GM03348 (cell line): ENCODE results near the gene CPSF6.
A peak's percentile ranks its signal among the peaks of the same experiment; 100 is the strongest.
"Not testable (repeated sequence)": the region's sequence is repeated elsewhere in the genome, so short reads cannot be mapped to it uniquely, and the experiment has no call there.

Experiments used
- DNase-seq: peaks from one replicate; pipeline ENCODE4 v3.0.0; 2012; ENCODE audit warnings: low spot score

CPSF6 gene

DNA sequence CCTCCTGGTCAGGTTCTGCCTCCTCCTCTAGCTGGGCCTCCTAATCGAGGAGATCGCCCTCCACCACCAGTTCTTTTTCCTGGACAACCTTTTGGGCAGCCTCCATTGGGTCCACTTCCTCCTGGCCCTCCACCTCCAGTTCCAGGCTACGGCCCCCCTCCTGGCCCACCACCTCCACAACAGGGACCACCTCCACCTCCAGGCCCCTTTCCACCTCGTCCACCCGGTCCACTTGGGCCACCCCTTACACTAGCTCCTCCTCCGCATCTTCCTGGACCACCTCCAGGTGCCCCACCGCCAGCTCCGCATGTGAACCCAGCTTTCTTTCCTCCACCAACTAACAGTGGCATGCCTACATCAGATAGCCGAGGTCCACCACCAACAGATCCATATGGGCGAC is 19.3 kb downstream of the CPSF6 start:
- DNase-seq = no peak

DNA sequence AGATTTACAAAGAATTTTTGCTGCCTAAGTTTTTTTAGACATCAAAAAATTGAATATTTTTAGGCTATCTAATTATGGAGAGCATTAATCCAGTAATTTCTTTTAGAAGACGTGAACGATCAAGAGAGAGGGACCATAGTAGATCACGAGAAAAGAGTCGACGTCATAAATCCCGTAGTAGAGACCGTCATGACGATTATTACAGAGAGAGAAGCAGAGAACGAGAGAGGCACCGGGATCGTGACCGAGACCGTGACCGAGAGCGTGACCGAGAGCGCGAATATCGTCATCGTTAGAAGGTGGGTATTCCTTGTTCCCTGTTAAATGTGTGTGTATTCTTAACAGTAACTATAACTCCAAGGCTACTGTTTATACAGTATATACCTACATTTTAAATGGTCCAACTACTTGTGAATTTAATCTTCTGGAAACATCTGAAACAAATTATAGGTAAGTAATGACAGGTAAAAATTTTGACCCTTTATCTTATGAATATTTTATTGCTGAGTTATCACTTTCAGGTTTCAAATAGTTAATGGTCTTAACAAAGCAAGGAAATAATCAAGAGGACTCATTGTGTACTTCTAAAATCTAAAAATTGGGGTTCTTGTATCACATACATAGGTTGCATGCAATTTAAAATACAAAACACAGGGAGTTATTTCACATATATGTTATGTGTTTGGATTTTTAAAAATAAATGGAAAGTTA is 23.1 kb downstream of the CPSF6 start:
- DNase-seq = no peak

DNA sequence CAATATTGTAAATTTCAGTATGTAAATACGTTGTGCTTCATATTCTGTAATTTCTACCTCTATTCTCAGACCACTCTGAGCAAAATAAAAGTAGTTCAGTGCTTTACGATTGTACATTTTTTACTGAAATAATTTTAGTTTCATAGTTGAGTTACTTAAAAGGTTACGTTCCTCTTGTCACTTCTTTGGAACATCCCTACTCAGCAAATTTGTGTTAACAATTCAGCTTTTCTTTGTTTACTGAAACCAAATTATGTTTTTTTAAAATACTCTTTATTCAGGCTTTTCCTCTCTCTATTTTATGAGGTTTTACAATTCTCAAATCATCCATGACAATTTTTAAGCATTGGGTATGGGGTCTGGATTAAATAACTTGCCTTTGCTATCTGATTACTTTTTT is 25.8 kb downstream of the CPSF6 start:
- no peak for DNase-seq

DNA sequence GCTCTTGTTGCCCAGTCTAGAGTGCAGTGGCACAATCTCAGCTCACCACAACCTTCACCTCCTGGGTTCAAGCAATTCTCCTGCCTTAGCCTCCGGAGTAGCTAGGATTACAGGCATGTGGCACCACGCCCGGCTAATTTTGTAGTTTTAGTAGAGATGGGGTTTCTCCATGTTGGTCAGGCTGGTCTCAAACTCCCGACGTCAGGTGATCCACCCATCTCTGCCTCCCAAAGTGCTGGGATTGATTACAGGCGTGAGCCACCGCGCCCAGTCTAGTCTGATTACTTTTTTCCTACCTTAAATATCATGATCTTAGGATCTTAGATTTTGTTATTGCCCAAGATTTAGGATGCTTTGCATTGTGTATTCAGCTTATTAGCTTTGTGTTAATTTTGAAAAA is 26.3 kb downstream of the CPSF6 start:
- DNase-seq = not testable (repeated sequence)

DNA sequence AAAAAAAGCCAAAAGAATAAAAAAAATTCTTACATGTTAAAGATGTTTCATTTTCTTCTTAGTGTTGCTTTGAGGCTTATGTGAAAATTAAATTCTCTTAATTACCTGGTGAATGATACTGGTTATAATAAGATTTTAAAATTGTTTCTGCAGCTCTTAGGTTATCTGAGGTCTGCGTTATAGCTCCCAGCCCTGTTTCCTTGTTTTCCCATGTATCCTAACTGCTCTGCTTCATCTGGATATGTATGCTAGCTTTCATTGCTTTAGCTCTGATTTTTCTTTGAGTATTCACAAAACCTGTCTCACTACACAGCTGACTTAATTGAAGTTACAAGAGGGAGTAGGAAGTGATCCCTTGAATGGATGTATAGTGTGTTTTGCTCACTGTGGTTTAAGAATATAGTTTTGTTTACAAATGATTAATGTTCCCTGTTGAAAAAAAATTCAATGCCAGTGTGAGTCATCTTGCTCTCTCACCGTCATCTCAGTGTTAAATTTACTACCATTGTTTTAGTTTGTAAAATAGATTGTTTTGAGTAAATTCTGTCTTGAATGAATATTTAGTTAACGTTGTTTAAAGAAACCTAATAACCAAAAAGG is 26.8 kb downstream of the CPSF6 start:
- DNase-seq = no peak

DNA sequence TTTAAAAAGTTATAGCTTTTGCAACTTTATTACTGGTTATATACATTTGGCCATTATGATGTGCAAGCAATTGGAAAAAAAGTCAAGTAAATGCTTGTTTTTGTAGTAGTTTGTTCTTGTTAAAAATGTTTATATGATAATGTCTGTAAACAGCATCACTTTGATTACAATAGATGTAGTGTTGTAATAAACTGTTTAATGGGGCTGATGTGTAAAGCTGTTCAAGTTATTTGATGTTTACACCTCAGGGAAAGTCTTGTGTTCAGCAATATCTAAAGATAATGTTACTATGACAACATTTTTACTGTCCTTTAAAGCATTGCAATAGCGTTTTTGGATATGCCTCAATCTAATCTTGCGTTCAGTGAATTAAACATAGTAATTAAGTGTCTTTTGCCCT is 30.4 kb downstream of the CPSF6 start:
- no peak for DNase-seq

DNA sequence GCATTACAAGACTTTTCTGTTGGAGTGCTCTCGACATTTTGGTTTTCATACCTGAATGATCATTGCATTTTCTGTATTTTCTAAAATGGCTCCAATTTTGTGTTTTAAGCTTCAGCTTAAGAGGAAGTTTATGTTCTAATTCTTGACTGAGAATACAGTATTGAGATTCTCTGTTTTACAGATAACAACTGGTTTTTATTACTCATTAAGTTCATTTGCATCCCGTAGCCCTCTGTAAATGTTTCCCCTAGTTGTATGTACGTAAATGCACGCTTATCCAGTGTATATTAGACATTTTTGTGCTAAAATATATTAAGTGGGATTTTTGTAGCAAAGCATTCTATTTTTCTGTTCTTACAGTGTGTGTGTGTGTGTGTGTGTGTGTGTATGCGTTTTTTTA is 33.1 kb downstream of the CPSF6 start:
- DNase-seq = no peak

DNA sequence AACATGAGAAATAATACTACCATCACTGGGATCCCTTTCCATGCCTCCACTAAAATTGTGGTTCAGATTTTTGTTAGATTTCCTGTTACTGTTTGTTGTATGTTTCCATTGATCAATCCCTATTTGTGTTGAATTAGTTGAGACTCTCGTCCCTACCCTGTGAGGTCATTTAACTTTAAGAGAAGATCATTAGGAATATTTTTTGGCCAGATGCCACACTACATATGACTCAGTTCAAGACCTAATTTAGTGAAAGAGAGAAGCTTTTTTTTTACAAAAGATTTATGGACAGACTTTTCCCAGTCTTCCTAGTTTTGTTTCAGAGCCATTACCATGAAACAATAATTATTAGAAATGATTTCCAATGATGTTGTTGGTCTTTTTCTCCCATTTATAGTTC is 35.5 kb downstream of the CPSF6 start:
- DNase-seq = no peak

DNA sequence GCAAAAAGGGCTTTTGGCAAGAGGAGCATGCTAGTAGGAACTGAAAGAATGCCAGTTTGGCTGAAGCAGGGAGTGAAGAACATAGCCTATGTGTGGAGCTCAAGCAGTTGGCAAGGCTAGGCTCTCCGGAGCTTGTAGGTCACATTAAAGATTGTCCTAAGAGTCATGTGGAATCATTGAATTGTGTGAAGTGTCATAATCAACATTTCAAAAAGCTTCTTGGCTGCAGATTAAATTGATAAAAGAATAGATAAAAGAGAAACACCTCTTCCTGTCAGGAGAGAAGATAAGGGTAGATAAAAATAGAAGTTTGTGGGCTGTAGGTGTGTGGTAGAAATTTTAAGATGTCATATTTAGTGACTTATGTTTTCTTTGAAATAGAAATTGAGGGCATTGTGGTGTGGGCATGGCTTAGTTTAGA is 36.1 kb downstream of the CPSF6 start:
- no peak for DNase-seq

DNA sequence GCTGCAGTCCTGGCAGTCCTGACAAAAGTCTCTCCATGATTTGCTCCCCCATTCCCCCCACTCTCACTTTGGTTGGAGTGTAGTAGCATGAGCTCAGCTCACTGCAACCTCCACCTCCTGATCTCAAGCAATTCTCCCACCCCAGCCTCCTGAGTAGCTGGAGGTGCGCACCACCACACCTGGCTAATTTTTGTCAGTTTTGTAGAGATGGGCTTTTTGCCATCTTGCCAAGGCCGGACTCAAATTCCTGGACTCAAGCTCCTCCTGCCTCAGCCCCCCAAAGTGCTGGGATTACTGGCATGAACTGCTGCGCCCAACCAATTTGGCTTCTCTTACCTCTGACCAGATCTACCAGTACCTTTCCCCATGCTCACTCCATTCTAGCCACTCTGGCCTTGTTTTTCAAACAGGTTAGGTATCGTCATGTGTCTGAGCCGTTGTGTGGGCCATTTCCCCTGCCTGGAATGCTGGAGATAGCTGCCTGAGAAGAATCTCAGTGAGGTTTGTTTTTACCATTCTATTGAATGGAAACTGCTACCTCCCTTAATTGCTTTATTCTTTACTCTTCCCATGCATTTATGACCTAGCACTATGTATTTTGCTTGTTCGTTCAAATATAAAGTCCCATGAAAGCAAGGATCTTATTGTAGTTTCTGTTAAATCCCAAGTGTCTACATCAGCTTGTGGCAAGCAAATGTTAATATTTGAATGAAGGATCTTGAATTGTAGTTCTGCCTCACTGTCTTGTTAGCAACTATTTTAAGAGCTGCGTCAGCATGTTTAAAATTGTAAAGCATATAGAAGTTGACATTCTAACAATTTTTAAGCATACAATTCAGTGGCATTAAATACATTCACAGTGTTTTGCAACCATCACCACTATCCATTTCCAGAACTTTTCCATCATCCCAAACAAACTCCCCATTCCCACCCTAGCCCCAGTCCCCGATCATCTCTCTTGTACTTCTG is 39.7 kb downstream of the CPSF6 start:
- no peak for DNase-seq

DNA sequence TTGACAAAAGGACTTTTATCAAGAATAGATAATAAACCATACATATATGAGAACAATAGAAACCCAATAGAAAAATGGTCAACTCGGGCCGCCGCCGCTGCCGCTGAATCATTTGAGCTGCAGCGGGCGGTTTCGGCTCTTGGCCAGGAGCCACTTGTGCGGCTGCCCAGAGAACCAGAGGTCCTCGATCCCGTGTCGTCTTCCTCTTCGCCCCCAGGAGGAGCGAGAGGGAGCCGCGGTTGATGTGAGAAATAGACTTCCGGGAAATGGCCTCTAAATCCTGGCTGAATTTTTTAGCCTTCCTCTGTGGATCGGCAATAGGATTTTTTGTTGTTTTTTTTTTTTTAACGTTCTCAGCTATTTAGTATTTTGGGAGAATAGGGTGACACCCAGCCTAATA is 44.8 kb downstream of the CPSF6 start:
- peak; percentile 77 for DNase-seq

DNA sequence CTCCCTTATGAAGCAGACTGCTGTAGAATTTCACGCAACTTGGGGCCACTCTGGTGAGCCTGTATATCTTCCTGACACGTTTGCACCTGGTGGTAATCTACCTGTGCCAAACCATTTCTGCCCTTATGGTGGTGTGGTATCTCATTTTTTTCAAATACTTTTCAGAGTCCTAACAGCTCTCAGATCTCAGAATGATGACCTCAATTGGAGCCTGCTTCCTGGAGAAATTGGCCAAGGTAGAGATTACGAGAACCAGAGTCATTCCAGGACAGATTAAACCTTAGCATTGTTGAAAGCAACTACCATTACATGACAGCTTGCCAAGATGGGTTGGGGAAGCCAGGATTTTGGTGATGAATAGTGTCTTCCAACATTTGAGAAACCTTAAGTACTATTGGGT is 48.2 kb downstream of the CPSF6 start:
- no peak for DNase-seq

DNA sequence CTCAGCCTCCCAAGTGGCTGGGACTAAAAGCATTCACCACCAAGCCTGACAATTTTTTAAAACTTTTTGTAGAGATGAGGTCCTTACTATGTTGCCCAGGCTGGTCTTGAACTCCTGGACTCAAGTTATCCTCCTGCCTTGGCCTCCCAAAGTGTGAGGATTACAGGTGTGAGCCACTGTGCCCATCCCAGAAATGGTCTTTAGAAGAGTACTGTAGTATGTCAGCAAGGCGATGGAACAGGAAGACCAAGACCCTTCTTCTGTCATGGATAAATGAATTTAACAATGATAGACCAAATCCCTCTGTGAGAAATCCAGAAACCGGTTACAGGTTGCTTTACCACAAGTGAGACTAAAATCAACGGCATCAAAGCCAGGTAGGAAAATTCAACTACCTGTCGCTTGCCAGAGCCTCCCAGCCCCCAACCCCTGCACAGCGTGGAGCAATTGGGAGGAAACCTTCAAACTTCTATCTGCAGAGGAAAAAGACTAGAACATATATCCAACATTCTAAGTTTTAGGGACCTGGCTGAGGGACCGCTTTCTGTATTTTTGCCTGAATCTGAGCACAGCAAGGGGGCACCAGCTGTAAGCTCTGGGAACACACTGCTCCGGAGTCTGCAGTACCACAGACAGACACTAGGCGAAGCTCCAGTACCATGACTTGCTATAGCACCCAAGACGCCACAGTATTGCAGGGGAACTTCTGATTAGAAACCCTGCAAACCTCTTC is 51.3 kb downstream of the CPSF6 start:
- peak; percentile 49 for DNase-seq

DNA sequence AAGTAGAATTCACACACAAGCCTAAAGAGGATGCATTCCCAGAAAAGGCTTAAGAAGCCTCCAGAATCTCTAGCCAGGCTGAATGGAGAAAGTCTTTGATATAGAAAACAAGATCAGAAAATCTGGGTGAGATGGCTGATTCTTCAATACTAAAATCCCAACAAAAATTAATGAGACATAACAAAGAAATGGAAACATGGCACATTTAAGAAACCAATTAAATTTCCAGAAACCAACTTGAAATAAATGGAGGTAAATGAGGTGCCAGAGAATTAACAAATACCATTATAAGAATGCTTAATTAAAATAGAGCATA is 51.9 kb downstream of the CPSF6 start:
- no peak for DNase-seq

DNA sequence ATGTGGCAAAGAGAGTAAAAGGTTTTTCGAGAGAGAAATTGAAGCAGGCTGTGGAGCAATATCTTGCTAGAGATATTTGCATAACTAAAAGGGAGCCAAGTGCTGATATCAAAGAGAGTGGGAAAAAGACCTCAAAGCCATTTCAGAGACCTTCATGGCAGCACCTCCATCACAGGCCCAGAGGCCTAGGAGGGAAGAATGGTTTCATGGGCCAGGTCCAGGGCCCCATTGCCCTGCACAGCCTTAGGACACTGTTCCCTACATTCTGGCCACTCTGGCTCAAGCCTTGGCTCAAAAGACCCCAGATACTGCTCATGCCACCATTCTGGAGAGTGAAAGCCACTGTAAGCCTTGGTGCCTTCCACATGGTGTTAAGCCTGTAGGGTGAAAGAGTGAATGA is 58.8 kb downstream of the CPSF6 start:
- DNase-seq = no peak

DNA sequence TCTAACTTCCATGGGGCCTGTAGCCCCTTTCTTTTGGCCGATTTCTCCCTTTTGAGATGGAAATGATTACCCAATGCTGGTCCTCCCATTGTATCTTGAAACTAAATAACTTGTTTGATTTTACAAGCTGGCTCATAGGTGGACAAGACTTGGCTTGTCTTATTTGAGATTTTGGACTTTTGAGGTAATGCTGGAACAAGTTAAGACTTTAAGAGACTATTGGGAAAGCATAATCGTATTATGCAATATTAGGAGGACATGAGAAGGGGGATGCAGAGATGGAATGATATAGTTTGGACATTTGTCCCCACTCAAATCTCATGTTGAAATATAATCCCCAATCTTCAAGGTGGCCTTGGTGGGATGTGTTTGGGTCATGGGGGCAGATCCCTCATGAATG is 59.6 kb downstream of the CPSF6 start:
- DNase-seq = no peak

DNA sequence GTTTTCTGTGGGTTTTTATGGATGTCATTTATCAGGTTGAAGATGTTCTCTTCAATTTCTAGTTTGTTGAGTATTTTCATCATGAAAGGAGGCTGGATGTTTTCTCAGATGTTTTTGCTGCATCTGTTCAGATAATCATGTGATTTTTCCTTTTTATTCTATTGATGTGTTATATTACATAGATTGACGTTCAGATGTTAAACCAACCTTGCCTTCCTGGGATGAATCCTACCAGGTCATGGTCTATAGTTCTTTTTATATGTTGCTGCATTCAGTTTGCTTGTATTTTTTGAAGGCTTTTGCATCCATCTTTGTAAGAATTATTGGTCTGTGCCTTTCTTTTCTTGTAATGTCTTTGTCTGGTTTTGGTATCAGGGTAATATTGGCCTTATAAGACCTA is 64.9 kb downstream of the CPSF6 start:
- no peak for DNase-seq

DNA sequence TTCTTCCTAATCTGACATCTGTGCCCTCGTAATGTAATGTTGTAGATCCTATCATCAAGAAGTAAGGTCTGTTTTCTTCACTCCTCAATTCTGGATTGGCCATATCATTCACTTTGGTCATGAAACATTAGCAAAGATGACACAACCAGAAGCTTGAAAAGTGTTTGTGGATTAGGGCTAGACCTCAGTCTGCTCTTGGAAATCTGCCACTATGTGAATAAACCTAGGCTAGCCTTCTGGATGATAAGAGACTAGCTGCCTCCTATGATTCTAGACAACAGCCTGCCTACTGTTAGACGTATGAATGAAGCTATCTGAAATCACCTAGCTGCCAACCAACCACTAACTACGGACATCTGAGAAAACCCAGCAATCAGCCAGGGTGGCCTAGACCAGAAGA is 70.1 kb downstream of the CPSF6 start:
- no peak for DNase-seq

DNA sequence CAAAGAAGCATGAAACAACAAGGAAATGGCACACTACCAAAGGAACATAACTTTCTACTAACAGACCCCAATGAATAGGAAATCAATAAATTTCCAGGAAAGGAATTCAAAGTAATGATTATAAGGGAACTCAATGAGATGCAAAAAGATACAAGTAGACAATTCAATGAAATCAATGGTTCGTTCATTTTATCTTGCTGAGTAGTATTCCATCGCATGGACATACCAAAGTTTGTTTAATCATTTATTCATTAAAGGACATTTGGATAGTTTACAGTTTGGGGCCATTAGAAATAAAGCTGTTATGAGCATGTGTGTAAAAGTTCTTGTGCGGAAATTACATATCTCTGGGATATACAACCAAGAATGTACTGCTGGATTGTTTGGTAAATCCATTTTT is 73.8 kb downstream of the CPSF6 start:
- no peak for DNase-seq

DNA sequence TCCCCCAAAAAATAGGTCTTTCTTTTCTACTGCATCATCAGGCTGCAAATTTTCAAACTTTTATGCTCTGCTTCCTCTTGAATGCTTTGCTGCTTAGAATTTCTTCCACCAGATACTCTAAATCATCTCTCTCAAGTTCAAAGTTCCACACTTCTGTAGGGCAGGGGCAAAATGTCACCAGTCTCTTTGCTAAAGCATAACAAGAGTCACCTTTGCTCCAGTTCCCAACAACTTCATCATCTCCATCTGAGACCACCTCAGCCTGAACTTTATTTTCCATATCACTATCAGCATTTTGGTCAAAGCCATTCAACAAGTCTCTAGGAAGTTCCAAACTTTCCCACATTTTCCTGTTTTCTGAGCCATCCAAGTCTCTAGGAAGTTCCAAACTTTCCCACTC is 77.4 kb downstream of the CPSF6 start:
- DNase-seq = not testable (repeated sequence)

DNA sequence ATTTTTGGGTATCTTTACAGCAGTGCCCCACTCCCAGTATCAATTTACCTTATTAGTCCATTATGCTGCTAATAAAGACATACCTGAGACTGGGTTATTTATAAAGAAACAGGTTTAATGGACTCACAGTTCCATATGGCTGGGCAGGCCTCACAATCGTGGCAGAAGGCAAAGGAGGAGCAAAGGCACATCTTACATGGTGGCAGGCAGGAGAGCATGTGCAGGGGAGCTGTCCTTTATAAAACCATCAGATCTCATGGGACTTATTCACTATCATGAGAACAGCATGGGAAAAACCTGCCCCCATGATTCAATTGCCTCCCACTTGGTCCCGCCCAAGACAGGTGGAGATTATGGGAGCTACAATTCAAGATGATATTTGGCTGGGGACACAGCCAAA is 77.9 kb downstream of the CPSF6 start:
- not testable (repeated sequence) for DNase-seq

DNA sequence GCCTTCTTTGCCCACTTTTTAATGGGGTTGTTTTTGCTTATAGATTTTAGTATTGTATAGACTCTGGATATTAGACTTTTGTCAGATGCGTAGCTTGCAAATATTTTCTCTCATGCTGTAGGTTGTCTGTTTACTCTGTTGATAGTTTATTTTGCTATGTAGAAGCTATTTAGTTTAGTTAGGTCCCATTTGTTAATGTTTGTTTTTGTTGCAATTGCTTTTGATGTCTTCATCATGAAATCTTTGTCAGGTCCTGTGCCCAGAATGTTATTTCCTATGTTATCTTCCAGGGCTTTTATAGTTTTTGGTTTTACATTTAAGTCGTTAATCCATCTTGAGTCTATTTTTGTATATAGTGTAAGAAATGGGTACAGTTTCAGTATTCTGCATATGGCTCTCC is 78.9 kb downstream of the CPSF6 start:
- no peak for DNase-seq

DNA sequence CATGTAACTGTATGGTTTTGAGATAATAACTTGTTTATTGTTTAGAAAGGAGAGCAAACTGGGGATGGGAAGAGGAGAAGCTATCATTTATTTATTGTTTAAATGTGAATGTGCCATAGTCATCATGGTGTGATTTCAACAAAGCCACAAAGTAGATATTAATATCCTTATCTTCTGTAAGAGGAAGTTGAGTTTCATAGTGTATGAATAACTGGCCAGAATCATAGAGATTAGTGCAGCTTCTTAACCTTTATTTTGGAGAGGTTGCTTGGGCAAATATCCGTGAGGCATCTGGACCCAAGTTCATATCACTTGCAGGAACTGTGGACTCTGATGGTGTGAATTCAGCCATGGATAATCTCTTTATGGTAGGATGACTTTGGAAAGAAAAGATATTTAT is 82.0 kb downstream of the CPSF6 start:
- DNase-seq = no peak
